Measurements from ENCODE around the gene LSM12. TPM values are rescaled to one million over a fixed set of nuclear protein-coding genes. Genes with fewer than 3 reads are reported as not detected.
"Not testable (repeated sequence)": the region's sequence is repeated elsewhere in the genome, so short reads cannot be mapped to it uniquely, and the experiment has no call there.

LSM12 gene
- total RNA-seq, 1 experiment from 2014 or later = 128 TPM

DNA sequence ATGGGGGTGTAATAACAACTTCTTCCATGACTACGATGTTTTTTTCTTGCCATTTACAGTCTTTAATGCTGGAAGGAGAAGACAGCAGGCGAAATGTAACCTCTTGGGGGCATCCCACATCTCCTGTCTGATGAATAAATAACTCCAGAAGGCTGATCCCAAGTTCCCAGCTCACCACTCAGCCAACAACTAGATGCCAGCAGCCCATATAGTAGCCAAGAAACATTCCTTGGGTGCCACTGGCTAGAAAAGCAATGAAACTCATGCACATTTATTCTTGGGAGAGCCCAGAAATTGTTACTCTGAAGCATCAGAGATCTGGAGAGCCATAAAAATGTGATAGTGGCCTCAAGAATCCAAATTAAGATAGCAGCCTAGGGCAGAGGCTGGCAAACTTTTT, 29.0 kb downstream of the LSM12 start:
- no peak overlapping the region for H2BK15ac ChIP-seq (ENCODE audit: low read depth, low read length)
- H2AK5ac ChIP-seq (ENCODE audit: insufficient read length, low read length) = no peak overlapping the region
- H3K4me2 ChIP-seq (ENCODE audit: insufficient read depth, insufficient read length, low read length) = no peak overlapping the region
- no peaks in the 10 kb centered on the region for H3K27me3 Mint-ChIP-seq (ENCODE audit: low read depth)
- H3K9me3 Mint-ChIP-seq = no peaks in the 10 kb centered on the region
- H3K9ac ChIP-seq (ENCODE audit: extremely low read depth, insufficient read length, low read length) = no peak overlapping the region
- WGBS (ENCODE audit: extremely low coverage, insufficient read length, low lambda C conversion rate) = no CpG with 5 or more reads among the region's 2 CpGs
- H3K56ac ChIP-seq (ENCODE audit: insufficient read length, low read depth, low read length) = no peak overlapping the region
- H3K18ac ChIP-seq (ENCODE audit: insufficient read length, low read depth, low read length) = no peak overlapping the region
- H3K4me1 ChIP-seq (ENCODE audit: insufficient read depth, low read length) = no peaks in the 10 kb centered on the region
- DNase-seq = no peak
- no peaks in the 10 kb centered on the region for H3K23me2 ChIP-seq (ENCODE audit: insufficient read length, low read depth, low read length, poor library complexity, severe bottlenecking)
- no peak overlapping the region for H3T11ph ChIP-seq (ENCODE audit: low read length)
- no peak overlapping the region for H3K14ac ChIP-seq (ENCODE audit: insufficient read depth, low read length)
- peaks cover 4% of the 10 kb centered on the region; the same call in 1 of the 2 replicates for H3K79me2 ChIP-seq (ENCODE audit: insufficient read depth, low read length)
- TF ChIP-seq, protein P1, sequence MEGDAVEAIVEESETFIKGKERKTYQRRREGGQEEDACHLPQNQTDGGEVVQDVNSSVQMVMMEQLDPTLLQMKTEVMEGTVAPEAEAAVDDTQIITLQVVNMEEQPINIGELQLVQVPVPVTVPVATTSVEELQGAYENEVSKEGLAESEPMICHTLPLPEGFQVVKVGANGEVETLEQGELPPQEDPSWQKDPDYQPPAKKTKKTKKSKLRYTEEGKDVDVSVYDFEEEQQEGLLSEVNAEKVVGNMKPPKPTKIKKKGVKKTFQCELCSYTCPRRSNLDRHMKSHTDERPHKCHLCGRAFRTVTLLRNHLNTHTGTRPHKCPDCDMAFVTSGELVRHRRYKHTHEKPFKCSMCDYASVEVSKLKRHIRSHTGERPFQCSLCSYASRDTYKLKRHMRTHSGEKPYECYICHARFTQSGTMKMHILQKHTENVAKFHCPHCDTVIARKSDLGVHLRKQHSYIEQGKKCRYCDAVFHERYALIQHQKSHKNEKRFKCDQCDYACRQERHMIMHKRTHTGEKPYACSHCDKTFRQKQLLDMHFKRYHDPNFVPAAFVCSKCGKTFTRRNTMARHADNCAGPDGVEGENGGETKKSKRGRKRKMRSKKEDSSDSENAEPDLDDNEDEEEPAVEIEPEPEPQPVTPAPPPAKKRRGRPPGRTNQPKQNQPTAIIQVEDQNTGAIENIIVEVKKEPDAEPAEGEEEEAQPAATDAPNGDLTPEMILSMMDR (conservative IDR thresholded peaks at IDR 0.05) = no peak
- H4K91ac ChIP-seq (ENCODE audit: insufficient read length, low read depth, low read length) = no peak overlapping the region
- H3K27ac ChIP-seq (ENCODE audit: insufficient read length, low read depth, low read length) = no peak overlapping the region
- H2BK12ac ChIP-seq (ENCODE audit: insufficient read length, low read depth, low read length) = no peak overlapping the region
- H2BK5ac ChIP-seq (ENCODE audit: insufficient read length, low read length) = no peak overlapping the region
- H4K8ac ChIP-seq (replicated peaks; ENCODE audit: insufficient read length, low read depth, low read length) = no peak overlapping the region
- no peak overlapping the region for H2AFZ ChIP-seq (ENCODE audit: low read length)
- H2BK20ac ChIP-seq (ENCODE audit: low read depth, low read length, poor library complexity, severe bottlenecking) = no peak overlapping the region
- H3K4me3 Mint-ChIP-seq = no peak overlapping the region
- no peaks in the 10 kb centered on the region for H3K9me3 ChIP-seq (ENCODE audit: control insufficient read depth, low read depth, low read length)
- H3K27me3 ChIP-seq (ENCODE audit: insufficient read depth, low read length) = no peaks in the 10 kb centered on the region
- H4K20me1 ChIP-seq (ENCODE audit: control insufficient read depth, insufficient read depth, insufficient read length) = no peaks in the 10 kb centered on the region
- no peak overlapping the region for H4K5ac ChIP-seq (ENCODE audit: insufficient read length, low read depth, low read length)
- peaks cover 2 to 6% of the 10 kb centered on the region in 2 experiments; a peak in 3 of 4 replicates for H3K4me1 Mint-ChIP-seq
- H3K79me1 ChIP-seq (ENCODE audit: insufficient read depth, low read depth, low read length, poor library complexity, severe bottlenecking) = peaks cover 11% of the 10 kb centered on the region
- H3K23ac ChIP-seq (ENCODE audit: insufficient read length, low read depth, low read length) = no peak overlapping the region
- no peak overlapping the region for H2BK120ac ChIP-seq (ENCODE audit: low read depth, low read length, poor library complexity, severe bottlenecking)
- H3K36me3 Mint-ChIP-seq (ENCODE audit: insufficient read depth in 1 of 3, low read depth in 3 of 3) = peaks cover 33 to 65% (median 63%) of the 10 kb centered on the region in 3 experiments; a peak in 6 of 7 replicates
- H3K4ac ChIP-seq (ENCODE audit: low read depth, low read length) = no peak overlapping the region
- 0 out of 7 replicates have a peak overlapping the region, but pooled peaks of 1 of the 3 experiments have one; percentile 46 for H3K27ac Mint-ChIP-seq

GRCh38 chr17:44034688-44035087, 31.8 kb downstream of the LSM12 start:
- DNase-seq; H3K18ac ChIP-seq (ENCODE audit: insufficient read length, low read depth, low read length); H4K91ac ChIP-seq (ENCODE audit: insufficient read length, low read depth, low read length); H3K23me2 ChIP-seq (ENCODE audit: insufficient read length, low read depth, low read length, poor library complexity, severe bottlenecking); H3K4me1 Mint-ChIP-seq; H3K23ac ChIP-seq (ENCODE audit: insufficient read length, low read depth, low read length); H2BK120ac ChIP-seq (ENCODE audit: low read depth, low read length, poor library complexity, severe bottlenecking); H2BK20ac ChIP-seq (ENCODE audit: low read depth, low read length, poor library complexity, severe bottlenecking); H2BK12ac ChIP-seq (ENCODE audit: insufficient read length, low read depth, low read length); H3K27me3 Mint-ChIP-seq (ENCODE audit: low read depth); H3K27me3 ChIP-seq (ENCODE audit: insufficient read depth, low read length); H3K79me1 ChIP-seq (ENCODE audit: insufficient read depth, low read depth, low read length, poor library complexity, severe bottlenecking); H2AK5ac ChIP-seq (ENCODE audit: insufficient read length, low read length); H2BK5ac ChIP-seq (ENCODE audit: insufficient read length, low read length); H4K8ac ChIP-seq (replicated peaks; ENCODE audit: insufficient read length, low read depth, low read length); H3K27ac Mint-ChIP-seq; H2AFZ ChIP-seq (ENCODE audit: low read length); H3K14ac ChIP-seq (ENCODE audit: insufficient read depth, low read length); H4K20me1 ChIP-seq (ENCODE audit: control insufficient read depth, insufficient read depth, insufficient read length); H3K9me3 ChIP-seq (ENCODE audit: control insufficient read depth, low read depth, low read length); H3T11ph ChIP-seq (ENCODE audit: low read length); H3K79me2 ChIP-seq (ENCODE audit: insufficient read depth, low read length); H3K9me3 Mint-ChIP-seq; H3K4ac ChIP-seq (ENCODE audit: low read depth, low read length); H3K27ac ChIP-seq (ENCODE audit: insufficient read length, low read depth, low read length); H3K9ac ChIP-seq (ENCODE audit: extremely low read depth, insufficient read length, low read length); H3K4me2 ChIP-seq (ENCODE audit: insufficient read depth, insufficient read length, low read length); H2BK15ac ChIP-seq (ENCODE audit: low read depth, low read length); H3K4me3 Mint-ChIP-seq; H3K56ac ChIP-seq (ENCODE audit: insufficient read length, low read depth, low read length); H4K5ac ChIP-seq (ENCODE audit: insufficient read length, low read depth, low read length); H3K4me1 ChIP-seq (ENCODE audit: insufficient read depth, low read length): not testable (repeated sequence)
- no CpG with 5 or more reads among the region's 3 CpGs for WGBS (ENCODE audit: extremely low coverage, insufficient read length, low lambda C conversion rate)
- peaks cover 30 to 72% (median 63%) of the 10 kb centered on the region in 3 experiments; a peak in 6 of 7 replicates for H3K36me3 Mint-ChIP-seq (ENCODE audit: insufficient read depth in 1 of 3, low read depth in 3 of 3)

All from H9 (cell line).